NCI-H1048 (cell line): ENCODE results near the gene RAB24.
A peak's percentile ranks its signal among the peaks of the same experiment; 100 is the strongest.
"Not testable (repeated sequence)": the region's sequence is repeated elsewhere in the genome, so short reads cannot be mapped to it uniquely, and the experiment has no call there.

Source experiments
- DNase-seq: peaks from one replicate; lab custom pipeline; 2025; lab: John Stamatoyannopoulos, UW

Gene RAB24

DNA sequence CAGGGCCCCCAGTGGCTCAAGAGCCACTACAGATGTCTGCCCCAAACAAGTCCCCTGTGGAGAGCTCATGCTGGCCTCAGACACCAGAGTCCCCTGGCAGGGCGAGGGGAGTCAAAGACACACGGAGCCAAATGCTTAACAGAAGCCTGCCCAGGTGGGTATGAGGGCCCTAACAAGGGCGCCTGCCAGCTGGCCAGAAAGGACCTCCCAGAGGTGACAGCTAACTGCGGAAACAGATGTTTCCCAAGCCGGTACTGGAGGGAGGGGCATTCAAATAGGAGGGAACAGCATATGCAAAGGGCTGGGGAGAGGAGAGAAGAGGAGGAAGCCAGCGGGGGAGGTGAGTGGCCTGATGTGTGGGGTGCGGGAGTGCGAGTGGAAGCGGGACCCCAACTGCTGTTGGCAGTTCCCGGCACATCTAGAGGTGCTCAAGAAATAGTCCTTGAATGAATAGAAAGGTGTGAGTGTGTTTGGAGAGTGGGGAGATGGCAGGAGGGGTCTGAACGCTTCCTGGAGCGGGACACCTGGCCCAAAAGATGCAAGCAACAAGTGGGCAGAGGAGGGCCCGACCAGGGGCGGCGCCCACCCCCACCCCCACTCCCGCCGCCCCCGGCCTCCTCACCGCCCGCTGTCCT is 7.4 kb upstream of the RAB24 start:
- DNase-seq = no peak

DNA sequence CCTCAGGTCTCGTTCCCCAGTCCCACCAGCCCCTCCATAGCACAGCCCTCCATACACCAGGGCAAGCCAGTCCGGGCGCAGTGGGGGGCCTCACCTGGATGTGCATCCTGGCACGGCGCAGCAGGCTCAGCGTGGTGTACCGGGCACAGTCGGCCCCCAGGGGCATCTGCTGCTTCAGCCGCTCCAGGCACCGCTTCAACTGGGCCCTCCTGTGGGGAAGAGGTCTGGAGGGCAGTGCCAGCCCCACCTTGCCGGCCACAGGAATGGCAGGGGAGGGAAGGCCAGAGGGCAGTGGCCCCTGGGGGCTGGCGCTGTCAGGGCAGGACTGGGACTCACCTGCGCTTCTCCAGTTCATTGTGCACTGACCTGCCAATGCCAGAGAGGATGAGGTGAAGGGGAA is 6.8 kb upstream of the RAB24 start:
- no peak for DNase-seq

DNA sequence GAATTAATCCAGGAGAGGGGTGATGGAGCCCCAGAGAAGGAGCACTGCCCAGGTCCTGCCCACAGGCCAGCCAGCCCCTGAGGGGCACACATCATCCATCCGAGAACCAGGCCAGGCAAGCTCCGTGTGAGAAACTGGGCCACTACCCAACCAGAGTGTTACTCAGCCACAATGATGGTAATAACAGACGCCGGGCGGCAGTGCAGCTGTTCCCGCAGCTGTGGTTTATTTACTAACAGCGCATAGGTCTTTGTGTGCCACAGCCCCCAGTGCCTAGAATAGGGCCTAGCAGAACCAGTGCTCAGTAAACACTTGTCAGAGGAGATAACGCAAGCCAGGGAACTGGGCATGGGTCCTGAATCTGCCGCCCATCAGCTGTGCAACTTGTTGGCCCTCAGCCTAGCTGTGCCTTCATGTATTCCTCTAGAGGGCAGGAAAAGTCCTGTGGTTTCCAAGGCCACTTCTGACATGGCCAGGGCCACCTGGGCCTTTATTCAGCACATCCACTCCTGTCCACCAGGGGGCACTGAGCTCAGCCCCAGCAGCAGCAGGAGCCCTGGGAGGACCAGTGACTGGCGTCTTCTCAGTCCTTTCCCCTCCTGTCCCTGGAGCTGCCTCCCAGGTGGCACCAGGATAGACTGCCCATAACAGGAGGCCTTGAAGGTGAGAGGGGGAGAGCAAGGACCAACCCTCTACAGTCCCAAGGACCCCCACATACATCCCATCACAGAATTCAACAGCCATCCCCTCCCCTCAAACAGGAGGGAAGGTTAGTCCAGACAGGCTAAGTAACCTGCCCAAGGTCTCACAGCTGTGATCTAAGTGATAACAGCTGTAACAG is 6.1 kb upstream of the RAB24 start:
- DNase-seq = peak; percentile 35

DNA sequence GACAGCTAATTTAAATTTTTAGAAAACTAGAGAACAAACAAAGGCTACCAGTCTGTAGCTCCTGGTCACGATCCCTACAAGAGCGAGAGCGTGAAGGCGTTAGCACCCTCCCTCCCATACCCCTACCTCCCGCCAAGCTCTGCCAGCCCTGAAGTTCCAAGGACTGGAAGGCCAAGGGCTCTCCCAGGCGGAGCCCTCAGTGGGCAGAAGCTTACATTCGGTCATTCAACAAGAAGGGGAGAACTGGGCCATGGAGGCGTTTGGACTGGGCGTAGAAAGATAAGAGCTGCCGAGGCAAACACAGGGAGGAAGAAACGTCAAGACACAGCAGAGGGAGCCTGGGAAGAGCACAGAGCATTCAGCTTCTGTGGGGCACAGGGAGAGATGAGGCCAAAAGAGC is 5.2 kb upstream of the RAB24 start:
- DNase-seq = no peak

DNA sequence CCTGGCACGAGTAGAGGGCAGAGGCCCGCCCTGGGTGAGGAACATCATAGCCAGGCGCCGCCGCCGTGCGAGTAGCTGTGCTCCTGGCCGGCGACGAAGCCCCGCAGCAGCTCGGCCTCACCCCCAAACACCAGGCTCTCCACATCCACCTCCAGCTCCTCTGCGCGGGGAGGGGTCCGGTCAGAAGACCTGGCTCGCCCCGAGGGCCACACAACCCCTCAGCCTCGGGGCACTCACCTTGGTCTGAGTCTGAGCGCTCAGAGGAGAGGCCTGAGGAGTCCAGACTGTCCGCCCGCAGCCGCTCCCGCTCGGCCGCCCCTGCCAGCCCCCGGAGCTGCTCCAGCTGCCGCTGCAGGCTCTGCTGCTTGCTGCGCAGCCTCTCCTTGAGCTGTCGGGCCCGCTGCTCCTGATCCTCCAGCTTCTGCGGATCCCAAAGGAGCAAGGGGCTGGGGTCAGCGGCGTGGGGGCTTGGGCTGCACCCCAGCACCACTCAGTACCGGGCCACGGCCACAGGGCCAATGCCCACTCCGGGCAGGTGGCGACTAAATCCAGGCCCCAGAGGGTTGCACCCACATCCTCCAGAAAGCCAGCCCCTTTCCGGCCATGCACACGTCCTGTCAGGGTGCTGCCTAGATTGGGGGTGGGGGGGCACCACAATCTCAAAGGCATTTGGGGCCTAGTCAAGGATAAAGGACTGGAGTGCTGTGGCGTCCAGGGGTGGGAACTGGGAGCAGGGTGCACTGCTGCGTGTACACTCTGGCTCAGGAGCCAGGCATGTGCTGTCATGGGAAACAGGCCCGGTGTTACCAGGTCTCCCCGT is 4.2 kb upstream of the RAB24 start:
- no peak for DNase-seq

DNA sequence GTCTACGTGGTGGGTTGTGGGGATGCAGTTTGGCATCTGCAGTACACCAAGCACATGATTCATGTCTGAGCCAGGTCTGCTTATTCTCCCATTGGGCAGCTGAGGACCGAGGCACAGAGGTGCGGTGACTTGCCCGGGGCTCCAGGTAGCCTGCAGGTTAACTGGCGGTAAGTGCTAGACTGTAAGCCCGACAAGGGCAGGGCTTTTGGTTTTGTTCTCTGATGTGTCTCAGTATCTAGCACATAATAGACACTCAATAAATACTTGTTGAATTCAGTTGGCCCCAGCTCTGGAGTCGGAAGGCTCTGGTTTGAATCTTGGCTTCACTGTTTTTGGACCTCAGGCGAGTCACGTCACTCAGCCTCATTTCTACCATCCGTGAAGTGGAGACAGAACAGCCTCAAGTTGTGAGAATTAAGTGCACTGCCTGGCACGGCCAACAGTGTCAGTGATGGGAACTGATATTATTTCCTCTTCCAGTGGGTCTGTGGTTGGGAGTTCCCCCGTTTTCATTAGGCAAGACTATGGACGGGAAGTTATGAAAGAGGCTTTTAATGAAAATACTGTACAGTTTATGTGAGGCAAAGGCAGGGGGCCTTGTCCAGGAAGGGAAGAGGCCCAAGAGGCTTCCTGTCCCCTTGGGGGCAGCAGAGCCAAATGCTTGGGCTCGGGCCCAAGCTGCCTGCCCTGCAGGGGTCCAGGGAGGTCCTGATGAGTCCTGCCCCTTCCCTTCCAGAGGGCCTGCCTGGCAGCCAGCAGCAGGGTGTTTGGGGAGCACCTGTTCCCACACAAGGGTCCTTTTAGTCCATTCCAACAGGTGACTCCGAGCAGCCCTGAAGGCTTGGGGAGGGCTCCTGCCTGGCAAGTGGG is 3.4 kb upstream of the RAB24 start:
- no peak for DNase-seq

DNA sequence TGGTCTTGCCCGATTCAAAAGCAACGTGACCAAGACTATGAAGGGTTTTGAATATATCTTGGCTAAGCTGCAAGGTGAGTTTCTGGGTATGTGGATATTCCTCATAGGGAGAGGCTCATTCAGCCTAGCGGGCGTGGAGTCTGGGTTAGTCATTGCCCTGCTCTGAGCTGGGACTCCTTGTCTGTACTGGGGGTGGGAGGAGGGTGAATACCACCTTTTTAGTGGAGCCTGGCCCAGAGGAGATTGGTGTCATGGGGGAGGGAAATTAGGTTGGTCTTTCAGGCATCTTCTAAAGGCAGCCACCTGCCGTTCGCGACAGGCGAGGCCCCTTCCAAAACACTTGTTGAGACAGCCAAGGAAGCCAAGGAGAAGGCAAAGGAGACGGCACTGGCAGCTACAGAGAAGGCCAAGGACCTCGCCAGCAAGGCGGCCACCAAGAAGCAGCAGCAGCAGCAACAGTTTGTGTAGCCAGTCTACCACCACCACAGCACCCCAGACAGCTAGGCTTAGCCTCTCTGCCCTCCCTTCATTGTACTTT is 2.7 kb upstream of the RAB24 start:
- not testable (repeated sequence) for DNase-seq

DNA sequence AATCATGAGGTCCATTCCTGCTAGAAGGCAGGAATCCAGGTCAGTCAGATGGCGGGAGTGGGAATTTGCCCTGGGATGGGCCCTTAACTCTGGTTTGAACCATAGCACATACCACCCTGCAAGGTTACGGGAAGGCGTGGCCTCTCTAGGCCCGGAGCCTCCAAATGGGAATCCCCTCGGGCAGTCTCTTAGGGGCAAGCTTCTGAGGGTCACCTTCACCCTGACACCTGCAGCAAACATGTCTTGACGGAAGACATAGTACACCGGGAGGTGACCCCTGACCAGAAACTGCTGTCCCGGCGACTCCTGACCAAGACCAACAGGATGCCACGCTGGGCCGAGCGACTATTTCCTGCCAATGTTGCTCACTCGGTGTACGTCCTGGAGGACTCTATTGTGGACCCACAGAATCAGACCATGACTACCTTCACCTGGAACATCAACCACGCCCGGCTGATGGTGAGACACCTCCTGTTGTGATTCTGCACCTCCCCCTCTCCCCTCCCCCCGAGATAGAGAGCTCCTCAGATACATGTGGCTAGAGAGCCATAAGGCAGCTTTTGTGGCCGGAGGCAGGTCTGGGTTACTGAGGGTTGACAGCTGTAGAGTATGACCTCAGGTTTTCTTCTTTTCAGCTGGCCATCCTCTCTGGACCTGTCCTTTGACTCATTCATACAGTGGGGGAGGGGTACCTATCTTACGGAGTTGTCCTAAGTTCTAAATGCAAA is 1.0 kb upstream of the RAB24 start:
- no peak for DNase-seq

DNA sequence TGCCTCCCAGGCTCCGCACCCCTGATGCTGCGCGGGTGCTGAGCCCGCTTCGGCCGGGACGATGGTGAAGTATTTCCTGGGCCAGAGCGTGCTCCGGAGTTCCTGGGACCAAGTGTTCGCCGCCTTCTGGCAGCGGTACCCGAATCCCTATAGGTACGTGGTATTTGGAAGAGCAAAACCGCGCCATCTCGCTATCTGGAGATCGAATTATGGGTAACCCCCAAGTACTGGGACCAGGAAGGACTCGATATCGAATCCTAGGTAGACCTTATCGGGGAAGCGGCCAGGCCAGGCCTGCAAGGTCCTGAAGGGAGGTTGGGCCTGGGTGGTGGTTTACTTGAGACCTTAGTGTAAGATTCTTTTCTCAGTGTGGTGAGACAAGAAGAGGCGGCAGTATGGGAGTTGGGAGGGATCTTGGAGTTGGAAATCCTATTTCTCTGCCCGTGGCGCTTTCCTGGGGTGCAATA is 439 bp upstream of the RAB24 start:
- DNase-seq = no peak

DNA sequence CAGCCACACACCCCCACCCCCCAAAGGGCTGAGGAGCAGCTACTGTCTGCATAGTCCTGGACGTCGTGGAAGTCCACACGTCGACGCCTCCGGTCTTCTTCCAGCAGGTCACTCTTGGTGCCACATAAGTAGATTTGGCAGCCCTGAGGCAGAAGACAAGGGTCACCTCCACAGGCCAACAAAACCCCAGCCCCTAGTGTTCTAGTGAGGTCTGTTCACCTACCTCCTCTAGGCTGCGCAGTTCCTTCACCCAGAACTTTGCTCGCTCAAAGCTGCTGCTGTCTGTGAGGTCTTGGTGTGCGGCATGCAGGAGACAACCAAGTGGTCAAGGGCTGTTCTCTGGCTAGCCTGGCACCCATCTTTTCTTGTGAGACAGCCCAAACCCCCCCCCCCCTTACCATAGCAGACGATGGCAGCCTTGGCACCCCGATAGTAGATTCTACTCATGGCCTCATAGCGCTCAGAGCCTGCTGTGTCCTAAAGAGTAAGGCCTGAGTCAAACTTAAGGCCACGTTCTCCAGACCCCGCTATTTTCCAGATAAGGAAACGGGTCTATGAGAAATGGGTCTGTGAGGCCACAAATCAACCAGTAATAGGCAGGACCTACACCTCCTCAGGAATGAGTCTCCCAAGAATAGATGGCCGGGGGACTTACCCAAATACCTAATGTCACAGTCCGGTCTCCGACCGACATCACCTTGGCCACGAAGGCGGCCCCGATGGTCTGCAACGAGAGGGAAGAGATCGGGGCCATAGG is 987 bp downstream of the RAB24 start:
- no peak for DNase-seq

DNA sequence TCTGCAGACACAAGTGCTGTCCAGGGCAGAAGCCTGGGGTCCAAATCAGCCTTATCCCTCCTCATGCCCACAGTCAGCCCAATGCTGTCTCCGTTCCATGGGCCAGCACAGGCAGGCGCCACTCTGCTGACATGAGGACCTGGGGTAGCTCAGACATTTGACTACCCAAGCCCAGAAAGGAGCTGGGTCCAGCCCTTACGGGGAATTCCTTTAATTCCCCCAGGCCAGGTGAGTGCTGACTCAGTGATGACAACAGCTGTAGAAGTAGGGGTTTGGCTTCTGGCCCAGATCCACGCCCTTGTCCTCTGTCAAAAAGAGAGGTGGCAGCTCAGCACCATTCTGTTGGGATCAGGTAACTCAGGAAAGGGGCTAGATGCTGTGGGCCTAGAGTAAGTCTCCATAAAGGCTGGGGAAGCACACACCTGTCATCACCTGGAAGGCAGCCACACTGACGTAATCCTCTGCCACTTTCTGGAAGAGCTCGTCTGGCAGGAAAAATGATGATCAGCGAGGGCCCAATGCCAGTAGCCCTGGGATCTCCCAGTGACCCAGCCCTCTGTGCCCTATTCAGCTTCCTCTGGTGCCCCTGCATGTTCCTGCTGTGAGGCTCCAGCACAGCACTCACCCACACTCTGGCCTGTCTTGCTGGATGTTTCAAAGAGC is 1.9 kb downstream of the RAB24 start:
- no peak for DNase-seq

DNA sequence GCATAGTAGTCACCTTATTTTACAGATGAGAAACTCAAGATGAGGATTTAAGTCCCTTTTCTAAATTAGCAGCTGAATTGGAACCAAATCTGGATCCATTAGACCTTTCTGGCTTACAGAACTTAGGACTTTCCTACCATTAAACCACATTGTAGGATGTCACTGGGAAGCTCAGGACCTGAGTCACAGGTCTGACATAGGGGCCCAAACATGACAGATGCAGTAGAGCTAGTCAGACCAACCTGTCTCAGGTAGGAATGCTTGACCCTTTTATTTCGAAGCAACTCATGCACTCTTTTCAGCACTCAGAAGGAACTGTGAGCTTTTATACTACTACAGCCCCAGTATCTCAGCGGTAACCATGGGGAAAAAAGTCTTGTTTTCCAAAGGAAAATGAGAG is 2.6 kb downstream of the RAB24 start:
- no peak for DNase-seq

DNA sequence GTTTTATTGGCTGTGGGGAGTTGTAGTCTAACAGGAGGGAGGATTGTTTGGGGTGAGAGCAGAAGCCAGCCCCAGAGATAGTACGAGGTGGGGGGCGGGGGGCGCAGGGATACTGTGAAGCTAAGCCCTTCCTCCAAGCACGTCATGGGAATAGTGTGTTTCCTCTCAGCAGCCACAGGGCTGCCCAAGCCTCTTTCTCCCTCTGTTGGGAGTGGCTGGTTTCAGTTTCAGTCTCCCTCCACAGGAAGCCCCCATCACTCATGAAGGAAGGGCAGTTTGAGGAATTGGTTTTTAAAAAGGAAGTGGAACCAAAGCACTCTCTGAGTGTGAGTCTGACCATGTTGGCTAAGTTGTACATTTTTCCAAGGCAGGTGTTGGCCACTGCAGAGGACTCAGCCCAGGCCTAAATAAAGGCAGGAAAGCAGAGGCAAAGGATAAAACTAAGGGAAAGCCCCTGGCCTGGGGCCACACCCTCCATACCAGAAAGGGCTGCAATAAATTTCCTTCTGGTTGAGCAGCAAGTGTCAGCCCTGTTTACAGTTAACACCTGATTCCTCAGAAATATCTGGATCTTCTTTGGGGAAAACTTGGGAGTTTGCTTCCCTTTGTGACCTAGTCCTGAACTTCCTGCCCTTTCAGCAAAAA is 3.2 kb downstream of the RAB24 start:
- no peak for DNase-seq

DNA sequence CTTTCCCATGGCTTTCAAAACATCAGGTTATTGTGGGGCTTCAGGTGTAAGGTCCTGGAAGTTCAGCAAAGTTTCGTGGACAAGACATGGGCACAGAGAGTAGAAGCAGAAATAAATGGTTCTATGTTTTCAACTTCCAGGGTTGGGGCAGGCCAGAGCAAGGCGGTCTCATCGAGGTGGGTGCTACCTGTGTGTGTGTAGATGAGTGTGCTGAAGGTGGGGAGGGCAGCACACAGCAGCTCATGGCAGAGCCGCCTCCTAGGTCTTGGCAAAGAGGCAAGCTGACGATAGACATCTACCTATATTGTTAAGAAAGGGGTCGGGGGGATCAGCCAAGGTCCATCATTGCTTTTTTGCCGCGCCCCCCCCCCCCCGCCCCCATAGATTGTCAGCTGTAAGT is 3.8 kb downstream of the RAB24 start:
- DNase-seq = no peak

DNA sequence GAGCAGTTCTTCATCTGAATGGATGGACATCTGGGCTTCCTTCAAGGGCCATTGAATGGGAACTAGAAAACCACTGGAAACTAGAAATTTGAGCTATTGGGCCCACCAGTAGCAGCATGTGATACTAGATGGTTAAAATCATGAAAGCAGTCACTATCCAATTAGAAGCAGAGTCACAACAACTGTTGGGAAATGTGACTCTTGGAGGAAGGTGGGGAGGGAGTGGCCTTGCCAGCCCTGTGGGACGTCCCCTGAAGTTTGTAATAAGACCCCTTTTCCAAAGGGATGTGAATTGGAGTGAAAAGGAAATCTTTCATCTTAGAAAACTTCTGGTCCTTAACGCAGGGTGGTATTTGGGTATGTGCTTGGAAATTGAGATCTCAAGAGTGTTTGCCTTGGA is 5.6 kb downstream of the RAB24 start:
- no peak for DNase-seq

DNA sequence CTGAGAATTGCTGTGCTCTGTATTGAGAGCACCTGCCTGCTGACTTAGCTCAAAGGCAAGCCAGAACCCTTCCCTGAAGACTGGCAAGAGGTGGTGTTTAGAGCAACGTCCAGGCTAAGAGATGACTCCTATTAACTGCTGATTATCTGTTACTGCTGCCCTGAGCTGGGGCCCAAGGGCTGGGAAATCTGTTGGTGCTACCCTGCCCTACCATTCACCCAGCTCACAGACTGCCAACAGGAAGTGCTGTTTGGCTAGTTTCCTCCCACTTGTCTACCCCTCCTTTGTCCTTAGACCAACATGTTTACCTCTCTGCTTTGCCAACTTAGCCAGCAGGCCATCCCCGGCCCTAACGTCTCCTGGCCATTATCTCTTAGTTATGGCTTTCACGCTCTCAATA is 6.9 kb downstream of the RAB24 start:
- DNase-seq = no peak

DNA sequence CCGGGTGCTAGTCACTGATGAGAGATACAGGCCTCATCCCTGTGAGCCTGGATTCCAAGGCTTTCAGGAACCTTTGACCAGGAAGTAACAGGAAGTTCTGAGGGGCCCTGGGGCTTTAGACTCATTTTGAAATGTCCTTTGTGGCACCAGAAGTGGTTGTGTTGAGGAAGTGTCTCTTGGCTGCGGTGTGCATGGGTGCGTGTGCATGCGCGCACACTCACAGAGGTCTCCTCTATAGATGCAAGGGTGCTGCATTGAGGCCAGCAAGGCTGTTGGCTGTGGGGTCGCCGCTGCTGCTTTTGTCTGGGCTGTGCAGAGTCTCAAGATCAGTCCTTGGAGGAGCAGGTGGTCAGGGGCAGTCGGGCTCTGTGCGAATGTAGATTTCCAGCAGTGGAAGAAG is 7.6 kb downstream of the RAB24 start:
- DNase-seq = no peak

DNA sequence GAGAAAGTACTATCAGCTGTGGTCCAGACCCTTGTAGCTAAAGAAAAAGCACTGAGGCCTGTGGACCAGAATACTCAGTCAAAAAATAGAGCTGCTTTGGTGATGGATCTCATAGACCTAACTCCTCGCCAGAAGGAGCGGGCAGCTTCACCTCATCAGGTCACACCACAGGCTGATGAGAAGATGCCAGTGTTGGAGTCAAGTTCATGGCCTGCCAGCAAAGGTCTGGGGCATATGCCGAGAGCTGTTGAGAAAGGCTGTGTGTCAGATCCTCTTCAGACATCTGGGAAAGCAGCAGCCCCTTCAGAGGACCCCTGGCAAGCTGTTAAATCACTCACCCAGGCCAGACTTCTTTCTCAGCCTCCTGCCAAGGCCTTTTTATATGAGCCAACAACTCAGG is 8.9 kb downstream of the RAB24 start:
- DNase-seq = no peak
